Keratinocyte (primary cell): Measurements from ENCODE around the gene SCCPDH.

Source experiments
- CTCF ChIP-seq, 3 experiments: IDR thresholded peaks in 1 of 3; conservative IDR thresholded peaks in 1 of 3; optimal IDR thresholded peaks in 1 of 3; 2 replicates in 2 of 3; 3 replicates in 1 of 3; pipeline versions ENCODE3 to v1.5.1; 2011; ENCODE audit warnings: low read length in 3 of 3, mild to moderate bottlenecking in 3 of 3, moderate library complexity in 2 of 3, control low read depth in 1 of 3, inconsistent platforms in 1 of 3; ENCODE audit not compliant: insufficient read depth in 2 of 3; ENCODE audit errors: extremely low read depth in 1 of 3
- EZH2 ChIP-seq: IDR thresholded peaks from one replicate; pipeline ENCODE4 v1.6.1; 2012; ENCODE audit warnings: inconsistent platforms, mild to moderate bottlenecking, low read length, moderate library complexity

DNA sequence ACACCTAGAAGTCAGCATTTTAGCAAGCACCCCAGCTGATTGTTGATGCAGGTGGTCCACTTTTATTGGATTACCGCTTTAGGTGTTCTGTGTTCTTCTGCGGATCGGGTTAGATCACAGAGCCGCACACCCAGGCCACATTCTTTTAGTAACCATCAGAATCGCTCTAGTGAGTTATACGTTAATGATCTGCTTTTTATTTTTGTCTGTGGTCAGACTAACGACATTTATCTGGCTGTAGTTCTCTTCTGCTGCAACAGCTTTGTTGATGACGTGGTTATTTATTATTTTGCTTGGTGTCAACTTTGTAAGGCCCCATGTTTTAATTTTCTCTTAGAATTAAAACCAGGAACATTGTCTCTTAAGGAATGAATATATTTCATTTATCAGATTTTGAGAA is 18.2 kb downstream of the SCCPDH start:
- TF ChIP-seq CTCF (optimal IDR thresholded peaks at IDR 0.05 in 1 of 3, IDR thresholded peaks at IDR 0.05 in 1 of 3, conservative IDR thresholded peaks at IDR 0.05 in 1 of 3; ENCODE audit: extremely low read depth in 1 of 3, insufficient read depth in 2 of 3, low read length in 3 of 3) (no peak), EZH2 (no peak)
